ENCODE measurements around the gene TSPAN15.

Gene TSPAN15

DNA sequence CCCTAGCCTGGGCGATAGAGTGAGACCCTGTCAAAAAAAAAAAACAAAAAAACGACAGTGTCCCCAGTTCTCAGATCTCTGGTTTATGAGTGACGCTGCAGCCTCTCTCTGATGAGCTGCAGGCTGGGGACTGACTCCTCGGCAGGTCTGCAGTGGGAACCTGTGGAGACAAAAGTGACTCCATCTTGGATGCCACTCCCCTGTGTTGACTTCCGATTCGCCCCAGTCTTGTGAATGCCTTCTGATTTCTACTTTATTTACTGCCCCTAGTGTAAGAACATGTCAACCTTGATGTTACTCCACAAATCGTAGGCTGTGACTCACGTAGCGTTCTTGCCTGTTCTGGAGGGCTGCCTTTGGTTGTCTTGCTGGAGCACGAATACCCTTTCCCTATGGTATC lies 40.8 kb upstream of the TSPAN15 start:
- Mint-ChIP-seq H3K27ac (ENCODE audit: low read depth) (no peak overlapping the region), H3K9me3 (no peaks in the 10 kb centered on the region), H3K36me3 (ENCODE audit: insufficient read depth) (peaks cover 4% of the 10 kb centered on the region), H3K4me1 (peaks cover 21% of the 10 kb centered on the region), H3K4me3 (no peak overlapping the region), H3K27me3 (peaks cover 3% of the 10 kb centered on the region)
- ATAC-seq (replicated peaks; ENCODE audit: extremely low read depth, poor library complexity, severe bottlenecking) (no peak), DNase-seq (ENCODE audit: low spot score in 2 of 2) (no peak)

DNA sequence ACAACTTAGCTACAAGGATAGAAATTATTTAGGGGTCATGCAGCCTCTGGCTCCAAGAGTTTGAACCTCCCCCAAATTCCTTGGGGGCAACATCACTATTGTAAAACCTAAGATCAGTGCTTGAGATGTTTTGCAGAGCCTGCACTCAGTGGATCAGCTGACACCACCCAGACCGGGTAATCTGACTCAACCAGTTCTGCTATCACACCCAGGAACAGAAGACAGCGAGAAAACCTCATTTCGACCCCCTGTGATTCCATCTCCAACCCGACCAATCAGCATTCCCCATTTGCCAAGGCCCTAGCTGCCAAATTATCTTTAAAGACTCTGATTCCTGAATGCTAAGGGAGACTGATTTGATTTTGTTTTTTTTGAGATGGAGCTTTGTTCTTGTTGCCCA lies 39.8 kb upstream of the TSPAN15 start:
- no peak overlapping the region for H3K27ac Mint-ChIP-seq (ENCODE audit: low read depth)
- H3K4me3 Mint-ChIP-seq, result no peak overlapping the region
- DNase-seq (ENCODE audit: low spot score in 2 of 2), result no peak
- ATAC-seq (replicated peaks; ENCODE audit: extremely low read depth, poor library complexity, severe bottlenecking), result no peak
- peaks cover 10% of the 10 kb centered on the region for H3K27me3 Mint-ChIP-seq
- H3K36me3 Mint-ChIP-seq (ENCODE audit: insufficient read depth), result peaks cover 4% of the 10 kb centered on the region
- no peaks in the 10 kb centered on the region for H3K9me3 Mint-ChIP-seq
- H3K4me1 Mint-ChIP-seq, result peaks cover 19% of the 10 kb centered on the region

DNA sequence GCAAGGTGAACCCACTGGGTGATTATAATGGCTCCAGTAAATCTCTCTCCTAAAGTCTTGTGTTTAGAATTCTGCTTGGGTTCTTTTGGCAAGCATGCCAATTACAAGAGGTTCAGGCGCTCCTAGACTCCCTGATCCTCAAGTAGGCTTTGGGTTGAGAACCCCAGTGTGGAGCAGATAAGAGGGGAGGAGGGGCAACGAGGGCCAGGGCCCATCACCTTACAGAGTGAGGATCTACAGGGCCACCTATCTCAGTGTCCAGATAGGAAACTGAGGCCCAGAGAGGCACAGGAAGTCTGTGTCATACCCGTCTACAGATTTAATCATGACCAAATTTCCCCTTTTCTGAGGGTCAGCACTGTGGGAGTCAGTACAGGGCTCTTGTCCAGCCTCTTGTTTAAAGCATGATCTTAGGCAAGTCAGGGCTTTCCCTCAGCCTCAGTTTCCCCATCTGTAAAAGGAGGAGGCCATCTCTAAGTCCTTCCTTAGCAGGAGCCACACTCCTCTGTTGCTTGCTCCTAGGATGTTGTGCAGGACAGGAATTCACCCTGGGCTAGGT lies 39.0 kb upstream of the TSPAN15 start:
- Mint-ChIP-seq H3K36me3 (ENCODE audit: insufficient read depth) (peaks cover 4% of the 10 kb centered on the region), H3K27ac (ENCODE audit: low read depth) (no peak overlapping the region), H3K27me3 (peaks cover 10% of the 10 kb centered on the region), H3K4me1 (peaks cover 15% of the 10 kb centered on the region), H3K9me3 (no peaks in the 10 kb centered on the region), H3K4me3 (no peak overlapping the region)
- DNase-seq (ENCODE audit: low spot score in 2 of 2) (no peak), ATAC-seq (replicated peaks; ENCODE audit: extremely low read depth, poor library complexity, severe bottlenecking) (no peak)

DNA sequence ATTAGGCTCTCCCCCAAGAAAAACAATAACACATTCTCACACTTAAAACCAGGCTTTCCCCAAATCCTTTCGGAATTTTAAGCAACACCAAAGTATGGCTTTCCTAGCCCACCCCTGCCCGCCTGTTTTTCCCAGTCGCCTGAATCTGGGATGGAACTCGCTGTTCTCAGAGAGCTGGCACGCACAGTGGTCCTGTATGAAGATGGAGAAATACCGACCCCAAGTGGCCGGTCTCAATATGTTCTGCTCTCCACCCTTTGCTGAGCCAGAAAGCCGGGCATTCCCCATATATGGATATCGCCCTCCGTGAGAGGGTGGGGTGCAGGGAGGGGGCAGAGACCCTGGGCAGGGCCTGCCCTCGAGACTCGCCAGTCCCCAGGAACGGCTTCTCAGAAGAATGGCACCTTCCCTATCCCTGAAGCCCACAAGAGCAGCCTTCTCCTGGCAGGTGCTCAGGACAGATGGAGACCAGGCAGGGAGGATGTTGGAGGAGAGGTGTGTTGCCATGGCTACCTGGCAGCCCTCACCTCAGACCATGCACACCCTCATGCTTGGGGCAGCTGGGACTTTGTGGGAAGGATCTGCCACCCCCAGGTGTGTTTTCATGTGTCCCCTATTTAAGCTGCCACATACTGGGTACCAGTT lies 37.9 kb upstream of the TSPAN15 start:
- H3K4me1 Mint-ChIP-seq, result peaks cover 7% of the 10 kb centered on the region

DNA sequence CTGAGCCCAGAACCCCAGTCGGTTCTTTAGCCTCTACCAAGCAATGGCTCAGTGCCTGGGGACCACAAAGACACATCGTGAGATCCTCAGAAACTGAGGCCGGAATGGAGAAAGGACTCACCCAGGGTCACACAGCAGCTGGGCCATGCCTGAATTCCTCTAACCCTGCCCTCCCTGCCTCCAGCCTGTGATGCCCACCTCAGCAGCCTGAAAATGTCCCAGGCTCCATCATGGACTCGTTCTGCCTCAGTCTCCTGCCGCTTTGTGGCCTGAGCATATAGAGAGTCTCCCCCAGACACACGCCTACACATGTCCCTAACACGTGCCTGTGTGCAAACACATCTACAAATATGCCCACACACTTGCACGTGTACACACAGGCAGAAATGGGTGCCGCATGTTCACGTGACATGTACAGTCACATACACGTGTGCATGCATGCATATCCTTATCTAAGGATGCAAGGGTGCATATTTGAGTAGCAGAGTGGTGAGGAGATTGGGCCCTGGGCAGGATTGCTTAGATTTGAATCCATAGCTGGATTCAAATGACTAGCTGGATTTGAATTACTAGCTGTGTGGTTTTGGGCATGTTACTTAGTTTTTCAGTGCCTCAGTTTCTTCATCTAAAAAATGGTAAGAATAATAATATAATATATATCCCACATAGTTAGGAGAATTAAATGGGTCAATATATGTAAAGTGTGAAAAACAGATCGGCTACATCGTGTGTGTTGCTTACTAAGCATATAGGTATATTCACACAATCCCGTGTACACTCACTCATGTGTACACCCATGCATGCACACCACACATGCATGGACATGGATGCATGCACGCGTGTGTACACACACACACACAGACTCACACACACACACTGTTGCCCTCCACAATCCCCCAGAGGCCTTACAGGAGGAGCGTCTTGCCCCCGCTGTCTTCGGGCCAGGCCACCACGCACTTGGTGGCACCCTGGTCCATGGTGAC lies 36.9 kb upstream of the TSPAN15 start:
- peaks cover 10% of the 10 kb centered on the region for H3K27me3 Mint-ChIP-seq
- H3K4me1 Mint-ChIP-seq, result no peaks in the 10 kb centered on the region
- no peaks in the 10 kb centered on the region for H3K36me3 Mint-ChIP-seq (ENCODE audit: insufficient read depth)
- no peak for ATAC-seq (replicated peaks; ENCODE audit: extremely low read depth, poor library complexity, severe bottlenecking)
- no peak for DNase-seq (ENCODE audit: low spot score in 2 of 2)
- H3K9me3 Mint-ChIP-seq, result no peaks in the 10 kb centered on the region
- H3K4me3 Mint-ChIP-seq, result no peak overlapping the region
- no peak overlapping the region for H3K27ac Mint-ChIP-seq (ENCODE audit: low read depth)

More for the DNA sequence above, 37.9 kb upstream of the TSPAN15 start:
- no peak overlapping the region for H3K27ac Mint-ChIP-seq (ENCODE audit: low read depth)
- ATAC-seq (replicated peaks; ENCODE audit: extremely low read depth, poor library complexity, severe bottlenecking) (no peak), DNase-seq (ENCODE audit: low spot score in 2 of 2) (no peak)
- H3K36me3 Mint-ChIP-seq (ENCODE audit: insufficient read depth), result peaks cover 2% of the 10 kb centered on the region
- H3K27me3 Mint-ChIP-seq, result peaks cover 10% of the 10 kb centered on the region
- H3K9me3 Mint-ChIP-seq, result no peaks in the 10 kb centered on the region
- no peak overlapping the region for H3K4me3 Mint-ChIP-seq

DNA sequence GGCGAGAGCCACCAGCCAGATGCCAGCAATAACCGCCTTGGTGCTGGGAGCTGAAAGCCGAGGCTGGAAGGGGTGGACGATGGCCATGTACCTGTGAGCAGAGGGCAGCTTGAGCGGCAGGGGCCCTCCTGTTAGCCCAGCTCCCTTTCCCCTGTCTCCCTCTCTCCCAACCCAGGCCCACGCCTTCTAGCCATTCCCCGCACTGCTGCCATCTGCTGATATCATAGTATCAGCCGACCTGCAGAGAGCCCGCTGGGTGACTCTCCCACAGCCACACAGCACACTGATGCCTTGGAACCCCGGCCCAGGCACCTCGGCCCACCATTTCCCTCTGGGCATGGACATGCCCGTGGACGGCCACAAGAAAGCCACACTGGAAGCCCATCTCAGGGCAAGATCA lies 36.2 kb upstream of the TSPAN15 start:
- Mint-ChIP-seq H3K4me1 (no peaks in the 10 kb centered on the region), H3K36me3 (ENCODE audit: insufficient read depth) (no peaks in the 10 kb centered on the region), H3K27ac (ENCODE audit: low read depth) (no peak overlapping the region), H3K4me3 (no peak overlapping the region), H3K9me3 (no peaks in the 10 kb centered on the region), H3K27me3 (peaks cover 10% of the 10 kb centered on the region)
- ATAC-seq (replicated peaks; ENCODE audit: extremely low read depth, poor library complexity, severe bottlenecking) (no peak), DNase-seq (ENCODE audit: low spot score in 2 of 2) (no peak)

DNA sequence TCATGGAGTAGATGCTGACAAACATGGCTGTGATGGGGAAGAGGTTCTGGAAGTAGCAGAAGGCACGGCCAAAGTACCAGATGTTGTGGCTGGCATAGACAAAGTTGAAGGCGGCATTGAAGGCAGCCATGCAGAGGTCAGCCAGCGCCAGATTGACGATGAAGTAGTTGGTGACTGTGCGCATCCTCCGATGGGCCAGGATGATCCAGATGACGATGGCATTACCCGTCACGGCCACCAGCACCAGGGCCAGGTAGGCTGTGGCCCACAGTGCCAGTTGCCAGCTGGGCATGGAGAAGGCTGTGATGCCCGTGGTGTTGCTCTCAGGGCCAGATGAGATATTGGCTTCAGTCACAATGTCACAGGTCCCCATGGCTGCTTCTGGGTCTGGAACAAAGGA lies 35.3 kb upstream of the TSPAN15 start:
- Mint-ChIP-seq H3K27ac (ENCODE audit: low read depth) (no peak overlapping the region), H3K27me3 (peaks cover 10% of the 10 kb centered on the region), H3K36me3 (ENCODE audit: insufficient read depth) (no peaks in the 10 kb centered on the region), H3K4me1 (no peaks in the 10 kb centered on the region), H3K9me3 (no peaks in the 10 kb centered on the region), H3K4me3 (no peak overlapping the region)
- no peak for ATAC-seq (replicated peaks; ENCODE audit: extremely low read depth, poor library complexity, severe bottlenecking)
- no peak for DNase-seq (ENCODE audit: low spot score in 2 of 2)

DNA sequence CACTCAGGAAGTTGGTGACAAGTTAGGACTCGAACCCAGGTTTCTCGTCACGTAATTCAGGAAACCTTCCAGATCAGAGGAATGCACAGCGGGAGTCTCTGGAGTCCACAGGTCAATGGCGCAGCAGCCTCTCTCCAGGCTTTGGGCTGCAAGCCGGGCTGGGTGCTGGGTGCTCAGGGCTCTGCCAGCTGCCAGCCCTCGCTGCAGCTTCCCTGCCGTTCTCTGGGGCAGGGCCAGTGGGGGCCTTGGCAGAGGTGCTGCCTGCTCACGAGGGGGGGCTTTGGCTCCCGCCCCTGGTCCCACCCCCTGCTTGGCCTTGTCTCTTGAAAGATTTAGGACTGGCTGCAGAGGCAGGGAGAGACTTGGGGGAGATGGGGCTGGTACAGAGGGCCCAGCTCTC lies 34.6 kb upstream of the TSPAN15 start, which contains the start of gene TACR2:
Gene TACR2, minus strand, starts transcription at position 224 of the 400 bp plus-strand sequence. CDS start 595 bp downstream, outside the sequence.
- H3K27me3 Mint-ChIP-seq, result peaks cover 10% of the 10 kb centered on the region
- no peaks in the 10 kb centered on the region for H3K9me3 Mint-ChIP-seq
- H3K27ac Mint-ChIP-seq (ENCODE audit: low read depth), result no peak within 1 kb of the TSS
- H3K4me3 Mint-ChIP-seq, result no peak within 1 kb of the TSS
- no peak for DNase-seq (ENCODE audit: low spot score in 2 of 2)
- no peak for ATAC-seq (replicated peaks; ENCODE audit: extremely low read depth, poor library complexity, severe bottlenecking)
- no peaks in the 10 kb centered on the region for H3K36me3 Mint-ChIP-seq (ENCODE audit: insufficient read depth)
- H3K4me1 Mint-ChIP-seq, result no peaks in the 10 kb centered on the region

DNA sequence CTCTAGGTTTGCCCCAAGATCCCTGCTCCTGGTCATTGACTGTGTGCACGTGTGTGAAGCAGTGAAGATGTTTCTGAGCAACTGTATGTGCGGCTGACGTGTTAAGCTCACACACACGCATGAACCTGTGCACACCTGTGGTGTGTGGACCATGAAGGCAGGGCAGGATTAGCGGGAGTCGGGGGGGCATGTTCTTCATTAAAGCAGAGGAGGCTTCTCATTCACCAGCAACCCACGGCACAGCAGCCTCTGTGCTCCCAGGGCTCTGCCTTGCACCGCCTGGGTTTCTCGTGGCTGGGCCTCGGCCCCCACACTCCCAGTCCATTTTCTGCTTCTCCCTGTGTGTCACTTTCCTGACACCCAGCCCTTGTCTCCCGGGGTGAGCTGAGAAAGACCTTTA lies 33.7 kb upstream of the TSPAN15 start:
- no peaks in the 10 kb centered on the region for H3K9me3 Mint-ChIP-seq

DNA sequence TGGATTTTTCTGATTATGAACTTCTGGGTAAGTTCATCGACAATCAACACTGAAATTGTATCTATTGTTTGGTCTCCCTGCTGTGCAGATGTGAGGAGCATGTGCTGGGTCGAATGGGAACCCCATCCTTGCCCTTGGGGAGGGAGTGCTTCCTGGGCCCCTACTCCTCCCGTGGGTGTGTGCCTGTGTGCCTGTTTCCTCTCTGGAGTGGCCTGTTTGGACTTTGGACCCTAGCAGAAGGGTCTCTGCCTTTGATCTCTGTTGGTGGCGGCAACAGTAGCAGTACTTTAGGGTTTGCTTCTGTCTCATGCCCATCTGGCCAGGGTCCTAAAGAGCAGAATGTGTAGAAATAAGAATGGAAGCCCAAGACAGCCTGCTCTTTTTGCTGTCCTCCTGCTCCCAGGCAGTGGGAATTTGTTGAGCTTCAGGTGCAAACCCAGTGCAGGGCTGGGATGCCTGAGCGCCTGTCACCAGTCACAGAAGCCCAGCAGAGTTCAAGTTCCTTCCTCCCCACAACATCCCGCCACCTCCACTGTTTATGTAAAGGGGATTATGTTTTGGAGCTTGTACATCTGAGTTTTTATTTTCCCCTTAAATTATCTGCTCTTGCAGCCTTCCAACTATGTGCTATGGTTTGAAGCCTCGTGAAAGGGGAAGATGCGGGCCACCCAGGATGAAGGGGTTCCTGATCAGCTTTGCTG lies 33.1 kb upstream of the TSPAN15 start:
- no peak for DNase-seq (ENCODE audit: low spot score in 2 of 2)
- Mint-ChIP-seq H3K9me3 (no peaks in the 10 kb centered on the region), H3K4me1 (no peaks in the 10 kb centered on the region), H3K27ac (ENCODE audit: low read depth) (no peak overlapping the region), H3K36me3 (ENCODE audit: insufficient read depth) (no peaks in the 10 kb centered on the region), H3K27me3 (peaks cover 10% of the 10 kb centered on the region), H3K4me3 (no peak overlapping the region)
- ATAC-seq (replicated peaks; ENCODE audit: extremely low read depth, poor library complexity, severe bottlenecking), result no peak

More for the DNA sequence above, 33.7 kb upstream of the TSPAN15 start:
- DNase-seq (ENCODE audit: low spot score in 2 of 2) (no peak), ATAC-seq (replicated peaks; ENCODE audit: extremely low read depth, poor library complexity, severe bottlenecking) (no peak)
- no peak overlapping the region for H3K4me3 Mint-ChIP-seq
- H3K4me1 Mint-ChIP-seq, result no peaks in the 10 kb centered on the region
- H3K36me3 Mint-ChIP-seq (ENCODE audit: insufficient read depth), result no peaks in the 10 kb centered on the region
- H3K27me3 Mint-ChIP-seq, result peaks cover 10% of the 10 kb centered on the region
- H3K27ac Mint-ChIP-seq (ENCODE audit: low read depth), result no peak overlapping the region

DNA sequence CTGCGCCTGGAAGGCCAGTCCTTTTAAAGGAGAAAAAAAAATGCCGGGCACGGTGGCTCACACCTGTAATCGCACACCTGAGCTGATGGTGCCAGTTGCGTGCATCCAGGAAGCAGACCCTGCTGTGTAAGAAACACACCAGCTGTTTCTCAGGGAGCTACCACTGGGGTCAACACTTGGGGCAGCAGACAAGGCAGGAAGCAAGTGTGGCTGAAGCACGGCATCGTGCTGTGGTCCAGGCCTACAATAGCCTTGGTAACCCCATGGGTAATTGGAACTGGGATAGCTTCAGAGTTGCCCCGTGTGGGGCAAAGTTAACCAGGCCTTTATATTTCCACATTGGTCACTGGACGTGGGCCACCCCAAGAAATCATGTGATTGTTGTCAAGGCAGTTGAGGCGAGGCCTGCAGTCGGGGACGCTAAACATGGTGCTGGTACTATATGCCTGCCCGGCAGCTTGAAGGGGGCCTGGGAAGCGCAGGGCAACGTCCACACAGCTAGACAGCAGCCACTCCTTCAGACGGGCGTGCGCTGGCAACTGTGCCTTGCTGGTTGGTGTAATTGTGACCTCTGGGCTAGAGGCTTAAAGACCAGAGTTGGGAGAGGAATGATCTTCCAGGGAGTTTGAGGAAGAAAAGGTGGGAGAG lies 32.0 kb upstream of the TSPAN15 start:
- no peaks in the 10 kb centered on the region for H3K9me3 Mint-ChIP-seq
- H3K4me3 Mint-ChIP-seq, result no peak overlapping the region
- DNase-seq (ENCODE audit: low spot score in 2 of 2) (no peak), ATAC-seq (replicated peaks; ENCODE audit: extremely low read depth, poor library complexity, severe bottlenecking) (no peak)
- H3K4me1 Mint-ChIP-seq, result peaks cover 6% of the 10 kb centered on the region
- H3K27ac Mint-ChIP-seq (ENCODE audit: low read depth), result no peak overlapping the region
- peaks cover 10% of the 10 kb centered on the region for H3K27me3 Mint-ChIP-seq
- H3K36me3 Mint-ChIP-seq (ENCODE audit: insufficient read depth), result peaks cover 2% of the 10 kb centered on the region

DNA sequence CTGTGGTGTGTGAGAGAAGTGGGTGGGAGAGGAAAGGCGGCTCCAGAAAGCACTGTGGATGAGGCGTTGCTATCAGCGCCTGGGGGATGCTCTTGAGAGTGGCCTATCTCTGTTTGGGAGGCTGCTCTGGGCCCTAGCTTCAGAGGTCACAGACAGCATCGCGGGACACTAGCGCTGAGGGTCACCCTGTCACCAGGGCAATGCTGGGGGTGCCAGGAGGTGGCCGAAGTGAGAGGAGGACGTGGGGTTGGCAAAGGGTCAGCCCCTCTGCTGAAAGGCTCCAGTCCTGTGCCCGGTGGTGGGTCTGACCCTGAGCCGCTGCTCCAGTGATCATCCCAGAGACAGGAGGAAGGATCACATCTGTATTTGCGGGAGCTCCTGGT lies 31.5 kb upstream of the TSPAN15 start:
- H3K36me3 Mint-ChIP-seq (ENCODE audit: insufficient read depth), result peaks cover 2% of the 10 kb centered on the region
- peaks cover 10% of the 10 kb centered on the region for H3K27me3 Mint-ChIP-seq
- no peak overlapping the region for H3K4me3 Mint-ChIP-seq
- DNase-seq (ENCODE audit: low spot score in 2 of 2) (no peak), ATAC-seq (replicated peaks; ENCODE audit: extremely low read depth, poor library complexity, severe bottlenecking) (no peak)
- no peaks in the 10 kb centered on the region for H3K9me3 Mint-ChIP-seq
- H3K27ac Mint-ChIP-seq (ENCODE audit: low read depth), result no peak overlapping the region
- peaks cover 7% of the 10 kb centered on the region for H3K4me1 Mint-ChIP-seq

Measured in central memory CD8-positive, alpha-beta T cell (primary cell).